SH-SY5Y (cell line): ENCODE measurements around the gene DELE1.

Experiments used
- GATA2 ChIP-seq: IDR thresholded peaks from 2 replicates; pipeline ENCODE4 v1.6.1; 2011; ENCODE audit warnings: mild to moderate bottlenecking, low read depth, low read length
- GATA3 ChIP-seq: IDR thresholded peaks from 2 replicates; pipeline ENCODE4 v1.6.1; 2011; ENCODE audit warnings: low read depth, mild to moderate bottlenecking, low read length, moderate library complexity

DNA sequence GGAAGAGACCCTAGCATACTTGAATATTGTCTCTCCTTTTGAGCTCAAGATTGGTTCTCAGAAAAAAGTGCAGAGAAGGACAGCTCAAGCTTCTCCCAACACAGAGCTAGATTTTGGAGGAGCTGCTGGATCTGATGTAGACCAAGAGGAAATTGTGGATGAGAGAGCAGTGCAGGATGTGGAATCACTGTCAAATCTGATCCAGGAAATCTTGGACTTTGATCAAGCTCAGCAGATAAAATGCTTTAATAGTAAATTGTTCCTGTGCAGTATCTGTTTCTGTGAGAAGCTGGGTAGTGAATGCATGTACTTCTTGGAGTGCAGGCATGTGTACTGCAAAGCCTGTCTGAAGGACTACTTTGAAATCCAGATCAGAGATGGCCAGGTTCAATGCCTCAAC is 54.7 kb downstream of the DELE1 start:
- TF ChIP-seq GATA3: no peak
- no peak for TF ChIP-seq GATA2
